Measurements from ENCODE around the gene C1orf105. TPM values are rescaled to one million over a fixed set of nuclear protein-coding genes. Genes with fewer than 3 reads are reported as not detected.

C1orf105 gene
- total and polyA plus RNA-seq, 10 of the 15 experiments (the other 5 are each of a cell fraction or from before 2014, with no cell fraction given): not detected

DNA sequence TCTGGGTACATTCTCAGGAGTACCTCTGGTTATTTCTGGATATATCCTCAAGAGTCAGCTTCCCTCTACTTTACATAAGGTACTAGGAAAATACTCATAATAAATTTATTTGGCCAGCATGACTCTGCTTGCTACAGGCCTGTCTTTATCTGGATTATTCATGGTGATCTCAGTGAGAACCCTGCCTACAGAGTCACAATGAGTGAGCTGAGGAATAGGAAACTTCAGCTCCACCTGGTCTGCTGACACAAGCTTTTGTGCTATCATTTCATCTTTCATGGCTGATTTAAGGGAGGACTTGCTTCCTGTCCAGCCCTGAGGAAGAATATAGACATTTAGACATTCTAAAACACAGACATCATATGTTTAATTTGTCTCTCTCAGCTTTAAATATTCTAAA, 93.0 kb downstream of the C1orf105 start:
- intact Hi-C loops (cut with micrococcal nuclease; ENCODE audit: unreplicated experiment): no loop called here
- Histone ChIP-seq H3K36me3 (ENCODE audit: control insufficient read depth in 2 of 2, insufficient read depth in 2 of 2, low read length in 1 of 2) (no peaks in the 10 kb centered on the region), H4K20me1 (ENCODE audit: control insufficient read depth, insufficient read depth) (no peaks in the 10 kb centered on the region), H3K4me1 (ENCODE audit: control insufficient read depth, insufficient read depth, low read length) (no peaks in the 10 kb centered on the region), H3K4me2 (ENCODE audit: control insufficient read depth, insufficient read depth) (no peak overlapping the region), H3K27me3 (replicated peaks in 1 of 2; ENCODE audit: control insufficient read depth in 2 of 2, insufficient read depth in 2 of 2, low read length in 1 of 2) (no peaks in the 10 kb centered on the region), H3K79me2 (ENCODE audit: control insufficient read depth, insufficient read depth, low read length) (no peaks in the 10 kb centered on the region), H3K9ac (ENCODE audit: control insufficient read depth, insufficient read depth, low read length) (no peak overlapping the region), H3K9me3 (replicated peaks; ENCODE audit: control insufficient read depth, insufficient read depth, low read length) (no peaks in the 10 kb centered on the region; the same call in 2 of the 3 replicates), H3K4me3 (no peak overlapping the region), H2AFZ (ENCODE audit: control insufficient read depth, low read depth, low read length) (no peak overlapping the region), H3K27ac (ENCODE audit: control insufficient read depth, insufficient read depth) (no peak overlapping the region)
- in situ Hi-C loops (cut with MboI): no loop called here
- ChIA-PET CTCF (no interaction called here), POLR2A (no interaction called here), SMC1A (ENCODE audit: uncharacterized antibody, unreplicated experiment) (interaction anchor here (1.0 to 1.2 kb wide), 2 partner anchors 11 to 17 kb away, joined by 3 to 4 read pairs; no protein-coding TSS in a partner anchor), RAD21 (ENCODE audit: unreplicated experiment) (no interaction called here)
- DNase-seq (ENCODE audit: low read depth, low spot score) (no peak), FAIRE-seq (no peak), ATAC-seq (no peak)
- no peak for TF ChIP-seq CBFB (IDR thresholded peaks at IDR 0.05; ENCODE audit: low read depth)
- no peak for TF ChIP-seq KLF5 (IDR thresholded peaks at IDR 0.05; ENCODE audit: partially characterized antibody)
- TF ChIP-seq, protein P1, sequence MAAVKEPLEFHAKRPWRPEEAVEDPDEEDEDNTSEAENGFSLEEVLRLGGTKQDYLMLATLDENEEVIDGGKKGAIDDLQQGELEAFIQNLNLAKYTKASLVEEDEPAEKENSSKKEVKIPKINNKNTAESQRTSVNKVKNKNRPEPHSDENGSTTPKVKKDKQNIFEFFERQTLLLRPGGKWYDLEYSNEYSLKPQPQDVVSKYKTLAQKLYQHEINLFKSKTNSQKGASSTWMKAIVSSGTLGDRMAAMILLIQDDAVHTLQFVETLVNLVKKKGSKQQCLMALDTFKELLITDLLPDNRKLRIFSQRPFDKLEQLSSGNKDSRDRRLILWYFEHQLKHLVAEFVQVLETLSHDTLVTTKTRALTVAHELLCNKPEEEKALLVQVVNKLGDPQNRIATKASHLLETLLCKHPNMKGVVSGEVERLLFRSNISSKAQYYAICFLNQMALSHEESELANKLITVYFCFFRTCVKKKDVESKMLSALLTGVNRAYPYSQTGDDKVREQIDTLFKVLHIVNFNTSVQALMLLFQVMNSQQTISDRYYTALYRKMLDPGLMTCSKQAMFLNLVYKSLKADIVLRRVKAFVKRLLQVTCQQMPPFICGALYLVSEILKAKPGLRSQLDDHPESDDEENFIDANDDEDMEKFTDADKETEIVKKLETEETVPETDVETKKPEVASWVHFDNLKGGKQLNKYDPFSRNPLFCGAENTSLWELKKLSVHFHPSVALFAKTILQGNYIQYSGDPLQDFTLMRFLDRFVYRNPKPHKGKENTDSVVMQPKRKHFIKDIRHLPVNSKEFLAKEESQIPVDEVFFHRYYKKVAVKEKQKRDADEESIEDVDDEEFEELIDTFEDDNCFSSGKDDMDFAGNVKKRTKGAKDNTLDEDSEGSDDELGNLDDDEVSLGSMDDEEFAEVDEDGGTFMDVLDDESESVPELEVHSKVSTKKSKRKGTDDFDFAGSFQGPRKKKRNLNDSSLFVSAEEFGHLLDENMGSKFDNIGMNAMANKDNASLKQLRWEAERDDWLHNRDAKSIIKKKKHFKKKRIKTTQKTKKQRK (IDR thresholded peaks at IDR 0.05; ENCODE audit: low read depth, low read length): no peak
- TF ChIP-seq NR2F1 (conservative IDR thresholded peaks at IDR 0.05): no peak
- TF ChIP-seq TARDBP (IDR thresholded peaks at IDR 0.05; ENCODE audit: borderline replicate concordance): no peak
- TF ChIP-seq BRCA1 (IDR thresholded peaks at IDR 0.05; ENCODE audit: low read depth, low read length): no peak
- TF ChIP-seq GABPA (IDR thresholded peaks at IDR 0.05; ENCODE audit: low read depth): no peak
- TF ChIP-seq STAT3 (IDR thresholded peaks at IDR 0.05; ENCODE audit: low read depth, low read length): no peak
- no peak for TF ChIP-seq SP1 (IDR thresholded peaks at IDR 0.05; ENCODE audit: low read depth, low read length)
- TF ChIP-seq MYB (IDR thresholded peaks at IDR 0.05; ENCODE audit: borderline replicate concordance, low read depth, low read length): no peak
- no peak for TF ChIP-seq CBX5 (IDR thresholded peaks at IDR 0.05; ENCODE audit: low read depth)
- TF ChIP-seq STAT1 (conservative IDR thresholded peaks at IDR 0.05): no peak
- TF ChIP-seq PAX5 (IDR thresholded peaks at IDR 0.05; ENCODE audit: borderline replicate concordance, low read depth, low read length): no peak
- no peak for TF ChIP-seq NRF1 (conservative IDR thresholded peaks at IDR 0.05; ENCODE audit: low read depth, low read length)
- TF ChIP-seq, protein P2, sequence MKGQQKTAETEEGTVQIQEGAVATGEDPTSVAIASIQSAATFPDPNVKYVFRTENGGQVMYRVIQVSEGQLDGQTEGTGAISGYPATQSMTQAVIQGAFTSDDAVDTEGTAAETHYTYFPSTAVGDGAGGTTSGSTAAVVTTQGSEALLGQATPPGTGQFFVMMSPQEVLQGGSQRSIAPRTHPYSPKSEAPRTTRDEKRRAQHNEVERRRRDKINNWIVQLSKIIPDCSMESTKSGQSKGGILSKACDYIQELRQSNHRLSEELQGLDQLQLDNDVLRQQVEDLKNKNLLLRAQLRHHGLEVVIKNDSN (IDR thresholded peaks at IDR 0.05; ENCODE audit: borderline replicate concordance, extremely low read length, insufficient read depth, low read depth, low read length): no peak
- no peak for TF ChIP-seq SIX5 (IDR thresholded peaks at IDR 0.05; ENCODE audit: low read depth, low read length, severe bottlenecking)
- no peak for TF ChIP-seq EED (IDR thresholded peaks at IDR 0.05; ENCODE audit: low read depth)
- no peak for TF ChIP-seq IRF4 (IDR thresholded peaks at IDR 0.05; ENCODE audit: low read depth, low read length)
- TF ChIP-seq, protein P3, sequence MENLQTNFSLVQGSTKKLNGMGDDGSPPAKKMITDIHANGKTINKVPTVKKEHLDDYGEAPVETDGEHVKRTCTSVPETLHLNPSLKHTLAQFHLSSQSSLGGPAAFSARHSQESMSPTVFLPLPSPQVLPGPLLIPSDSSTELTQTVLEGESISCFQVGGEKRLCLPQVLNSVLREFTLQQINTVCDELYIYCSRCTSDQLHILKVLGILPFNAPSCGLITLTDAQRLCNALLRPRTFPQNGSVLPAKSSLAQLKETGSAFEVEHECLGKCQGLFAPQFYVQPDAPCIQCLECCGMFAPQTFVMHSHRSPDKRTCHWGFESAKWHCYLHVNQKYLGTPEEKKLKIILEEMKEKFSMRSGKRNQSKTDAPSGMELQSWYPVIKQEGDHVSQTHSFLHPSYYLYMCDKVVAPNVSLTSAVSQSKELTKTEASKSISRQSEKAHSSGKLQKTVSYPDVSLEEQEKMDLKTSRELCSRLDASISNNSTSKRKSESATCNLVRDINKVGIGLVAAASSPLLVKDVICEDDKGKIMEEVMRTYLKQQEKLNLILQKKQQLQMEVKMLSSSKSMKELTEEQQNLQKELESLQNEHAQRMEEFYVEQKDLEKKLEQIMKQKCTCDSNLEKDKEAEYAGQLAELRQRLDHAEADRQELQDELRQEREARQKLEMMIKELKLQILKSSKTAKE (IDR thresholded peaks at IDR 0.05; ENCODE audit: low read depth, poor library complexity, severe bottlenecking): no peak
- no peak for TF ChIP-seq SIN3A (IDR thresholded peaks at IDR 0.05; ENCODE audit: low read depth, low read length)
- no TSS peak for BruUV-seq (replicated peaks)

Measured in GM12878 (cell line).